GM21423 (cell line): Measurements from ENCODE around the gene PLPPR5.

ENCODE experiments used
- ATAC-seq: cut with Tn5 transposase; IDR thresholded peaks from one replicate; pipeline ENCODE4 v1.9.1; 2021; ENCODE audit warnings: mild to moderate bottlenecking, moderate library complexity; ENCODE audit not compliant: unreplicated experiment

PLPPR5 gene

DNA sequence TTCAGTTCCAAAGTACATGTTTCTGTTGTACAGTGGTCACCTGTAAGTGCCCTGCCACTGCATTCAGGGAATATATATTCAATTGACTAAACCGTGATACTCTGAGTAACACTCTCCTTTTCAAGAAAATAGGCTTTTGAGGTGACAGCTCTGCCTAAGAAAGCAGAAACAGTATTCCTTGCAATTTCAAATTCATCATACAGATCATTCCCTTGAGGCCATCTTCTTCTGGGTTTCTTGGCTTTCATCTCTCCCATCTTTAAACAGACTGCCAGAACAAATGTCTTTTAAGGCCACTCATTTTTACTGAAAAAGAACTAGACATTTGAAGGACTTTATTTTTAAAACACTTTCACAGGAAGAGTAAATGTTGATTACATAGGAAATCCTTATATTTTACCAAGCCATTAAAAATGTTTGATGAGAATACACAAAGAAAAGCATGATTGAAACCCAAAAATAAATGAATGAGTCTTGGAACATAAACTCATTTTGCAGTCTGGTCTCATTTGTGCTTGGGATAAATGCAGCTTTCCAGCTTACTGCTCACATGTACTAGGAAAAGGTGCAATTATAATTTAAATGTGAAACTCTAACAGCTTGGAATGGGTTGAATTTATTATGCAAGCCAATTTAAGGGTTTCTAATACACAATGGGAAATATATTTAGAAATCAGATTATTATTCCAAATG, 34.7 kb downstream of the PLPPR5 start:
- ATAC-seq: no peak

GRCh38 chr1:98967122-98967521, 37.5 kb downstream of the PLPPR5 start:
- ATAC-seq: no peak

DNA sequence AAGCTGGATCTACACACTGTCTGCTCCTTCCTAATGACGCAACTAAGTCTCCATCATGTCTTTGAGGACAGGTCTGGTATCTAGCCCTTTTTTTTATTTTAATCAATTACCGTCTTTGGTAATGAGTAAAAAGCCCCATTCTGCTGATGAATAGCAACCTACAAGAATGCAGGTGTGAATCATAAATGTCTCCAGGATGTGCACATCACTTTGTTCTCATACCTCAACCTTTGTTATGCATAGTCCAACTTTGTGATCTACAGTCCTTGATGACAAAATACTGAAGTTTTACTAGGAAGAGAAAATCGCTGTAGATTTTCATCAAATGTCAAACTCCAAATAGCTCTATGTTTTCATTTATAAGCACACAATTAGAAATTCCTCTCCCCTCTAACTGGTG, 39.3 kb downstream of the PLPPR5 start:
- ATAC-seq: no peak

DNA sequence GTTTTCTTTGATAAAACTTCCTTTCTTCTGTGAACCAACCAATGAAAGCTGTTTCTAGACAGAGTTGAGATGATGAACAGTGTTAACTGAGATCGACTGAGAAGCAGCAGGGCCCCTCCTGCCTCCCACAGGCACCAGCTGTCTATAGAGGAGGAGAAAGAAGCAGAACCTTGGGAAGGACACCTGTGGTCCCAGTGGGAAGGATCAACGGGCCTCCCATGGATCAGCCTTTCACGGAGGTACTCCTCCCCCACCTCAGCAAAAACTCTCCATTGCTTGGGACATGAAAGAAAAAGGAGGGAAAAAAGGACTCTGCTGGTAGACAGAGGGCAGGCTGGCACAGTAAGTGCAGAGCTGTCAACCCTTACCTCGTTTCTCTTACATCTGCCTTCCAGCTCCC, 40.5 kb downstream of the PLPPR5 start:
- ATAC-seq: no peak

DNA sequence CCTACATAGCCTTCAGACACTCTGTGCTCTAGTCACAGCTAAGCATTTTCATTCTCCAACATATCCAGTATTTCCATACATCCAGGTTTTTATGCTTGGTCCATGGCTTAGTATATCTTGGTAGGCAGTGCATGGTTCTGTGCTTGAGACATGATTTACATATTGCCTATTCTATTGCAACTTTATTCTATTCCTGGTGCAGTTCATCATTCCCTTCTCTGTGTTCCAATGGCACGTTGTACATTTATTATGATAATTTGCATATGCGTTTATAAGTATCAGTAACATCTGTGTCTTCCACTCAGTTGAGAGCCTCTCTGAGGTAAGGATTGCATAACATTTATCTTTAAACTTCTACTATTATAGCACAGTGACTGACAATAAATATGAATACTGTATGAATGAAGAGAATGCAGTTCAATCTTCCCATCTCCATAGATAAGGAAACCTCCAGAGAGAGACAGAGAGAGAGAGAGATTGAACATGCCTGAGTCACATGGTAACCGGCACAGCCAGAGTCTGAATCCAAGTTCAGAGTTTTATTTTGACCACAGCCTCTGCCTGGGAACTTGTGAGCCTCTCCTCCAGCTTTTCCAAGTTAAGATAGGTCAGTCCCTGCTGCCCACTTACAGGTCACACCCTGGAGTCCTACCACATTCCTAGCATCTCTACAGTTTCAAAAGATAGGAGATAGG, 41.5 kb downstream of the PLPPR5 start:
- no peak for ATAC-seq

DNA sequence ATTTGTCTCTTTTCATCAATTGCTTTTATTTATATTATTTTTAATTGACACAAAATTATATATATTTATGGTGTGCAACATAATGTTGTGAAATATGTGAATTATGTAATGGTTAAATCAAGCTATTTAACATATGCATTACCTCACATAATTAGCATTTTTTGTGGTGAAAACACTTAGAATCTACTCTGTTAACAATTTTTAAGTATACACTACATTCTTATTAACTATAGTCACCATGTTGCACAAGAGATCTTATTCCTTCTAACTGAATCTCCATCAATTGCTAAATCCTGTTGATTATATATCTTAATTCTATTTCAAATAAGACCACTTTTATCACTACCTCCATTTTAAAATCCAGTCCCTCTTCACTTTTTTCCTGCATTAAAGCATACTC, 42.5 kb downstream of the PLPPR5 start:
- no peak for ATAC-seq

DNA sequence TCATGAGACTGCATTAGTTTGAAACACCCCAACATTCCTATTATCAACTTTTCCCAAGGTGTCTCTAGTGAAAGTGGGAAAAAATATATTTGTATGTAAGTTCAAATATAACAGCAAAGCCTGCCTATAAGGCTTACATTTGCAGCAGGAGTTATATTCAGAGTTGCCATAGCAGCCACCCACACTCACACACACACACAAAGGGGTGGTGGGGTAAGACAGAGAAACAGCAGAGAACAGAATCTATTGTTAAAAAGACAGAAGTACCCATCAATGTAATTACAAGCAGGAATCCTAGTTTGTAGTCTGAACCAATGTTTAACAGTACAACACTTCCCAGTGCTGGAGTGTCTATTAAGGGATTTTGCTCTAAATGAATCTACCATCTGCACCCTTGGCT, 55.0 kb downstream of the PLPPR5 start:
- no peak for ATAC-seq

DNA sequence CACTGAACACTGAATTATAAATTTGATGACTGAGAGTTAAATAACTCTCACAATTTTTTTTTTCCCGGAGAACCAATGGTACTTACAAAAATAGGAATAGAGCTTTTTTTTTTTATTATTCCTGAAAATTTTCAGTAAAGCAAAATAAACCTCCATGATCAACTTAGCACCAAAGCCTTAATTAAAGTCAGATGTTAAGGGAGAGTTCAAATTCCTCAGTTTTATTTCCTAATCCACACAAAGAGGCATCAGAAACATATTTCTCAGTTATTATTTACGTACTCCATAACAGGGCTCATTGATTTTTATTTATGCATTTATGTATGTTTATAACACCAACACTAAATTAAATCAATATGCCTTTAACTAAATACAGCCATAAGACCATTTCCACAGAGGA, 55.5 kb downstream of the PLPPR5 start:
- ATAC-seq: no peak

DNA sequence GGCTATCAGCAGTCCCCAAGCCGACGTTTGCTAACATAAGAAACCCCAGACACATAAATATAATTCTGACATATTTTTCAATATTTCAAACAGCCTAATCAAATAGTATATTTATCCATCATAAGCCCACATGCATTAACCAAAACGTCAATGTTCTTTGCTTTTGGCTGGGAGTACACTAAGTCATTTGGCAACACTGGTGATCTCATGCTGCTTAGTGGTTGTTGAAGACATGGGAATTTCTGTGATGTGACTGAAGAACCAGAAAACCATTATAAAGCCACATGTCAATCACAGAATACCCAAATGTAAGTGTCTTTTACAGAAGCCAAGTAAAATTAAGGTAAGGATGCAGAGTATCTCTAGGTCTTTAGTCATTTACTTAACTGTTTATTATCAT, 57.6 kb downstream of the PLPPR5 start:
- no peak for ATAC-seq

DNA sequence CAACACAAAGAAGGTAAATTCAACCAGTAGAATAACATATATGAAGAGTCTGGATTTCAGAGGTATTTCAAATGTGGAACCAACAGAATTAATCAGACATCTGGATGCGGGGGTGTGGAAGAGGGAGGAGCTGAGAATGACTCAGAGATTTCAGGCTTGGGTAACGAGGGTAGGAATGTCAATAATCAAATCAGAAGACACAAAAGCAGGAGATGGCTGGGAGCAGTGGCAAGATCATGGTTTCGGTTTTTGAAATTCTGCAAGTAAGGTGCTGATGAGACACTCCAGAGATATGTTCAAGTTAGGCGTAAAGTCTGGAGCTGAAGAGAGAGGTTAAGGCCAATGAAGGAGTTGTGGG, 64.0 kb downstream of the PLPPR5 start:
- ATAC-seq: no peak

DNA sequence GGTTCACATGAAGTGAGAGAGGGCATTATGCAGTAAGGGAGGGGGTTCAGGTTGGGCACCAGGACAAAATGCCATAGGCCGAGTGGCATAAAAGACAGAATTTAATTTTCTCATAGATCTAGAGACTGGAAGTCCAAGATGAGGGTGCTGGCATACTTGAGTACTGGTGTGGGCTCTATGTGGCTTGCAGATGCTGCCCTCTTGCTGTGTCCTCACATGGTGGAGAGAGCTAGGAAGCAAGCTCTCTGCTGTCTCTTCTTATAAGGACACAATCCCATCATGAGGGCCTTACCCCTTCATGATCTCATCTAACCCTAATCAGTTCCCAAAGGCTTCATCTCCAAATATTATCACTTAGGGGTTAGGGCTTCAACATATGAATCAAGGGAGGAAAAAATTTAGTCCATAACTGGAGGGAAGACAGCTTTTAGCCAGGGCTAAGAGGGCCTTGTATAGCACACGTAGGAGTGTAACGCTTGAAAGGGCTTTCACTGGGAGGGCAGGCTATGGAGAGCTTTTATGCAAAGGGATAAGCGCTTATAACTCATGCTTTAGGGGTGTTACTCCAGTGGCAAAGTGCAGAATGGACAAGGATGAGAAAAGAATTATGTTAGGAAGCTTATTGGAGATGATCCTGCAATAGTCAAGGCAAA, 64.5 kb downstream of the PLPPR5 start:
- no peak for ATAC-seq

DNA sequence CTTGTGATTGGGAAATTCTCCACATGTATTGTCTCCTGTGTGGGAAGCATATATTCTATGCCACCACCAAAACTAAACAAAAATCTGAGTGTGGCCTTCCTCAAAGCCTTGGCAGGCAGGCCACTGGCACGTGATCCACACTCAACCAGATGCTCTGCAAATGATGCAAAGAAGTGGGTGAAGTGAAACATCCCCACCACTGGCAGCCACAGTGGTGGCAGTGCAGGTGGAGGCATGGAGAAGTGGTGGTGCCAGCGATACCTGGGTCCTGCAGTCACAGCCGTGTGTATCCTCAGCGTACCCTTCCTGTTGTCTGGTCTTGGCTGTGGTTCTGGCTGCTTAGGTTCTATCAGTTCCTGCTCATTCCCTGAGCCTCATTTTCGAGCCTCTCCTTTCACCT, 65.2 kb downstream of the PLPPR5 start:
- no peak for ATAC-seq

GRCh38 chr1:98937347-98937746, 67.3 kb downstream of the PLPPR5 start:
- ATAC-seq: no peak

DNA sequence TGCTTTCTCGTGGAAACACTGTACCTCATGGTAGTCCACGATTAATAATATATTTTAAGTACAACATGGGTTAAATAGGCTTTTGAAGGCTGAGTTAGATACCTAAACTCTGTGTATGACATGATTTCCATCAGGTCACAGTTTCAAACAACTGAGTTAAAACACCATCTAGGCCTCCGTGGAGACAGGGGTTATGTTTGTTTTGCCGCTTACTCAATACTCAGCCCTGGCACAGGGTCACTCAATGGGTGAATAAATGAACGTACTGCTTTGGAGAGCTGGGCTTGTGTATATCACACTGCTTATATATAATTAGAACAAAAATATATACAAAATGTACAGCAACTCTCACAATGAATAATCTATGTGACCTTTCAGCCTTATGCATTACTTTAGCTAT, 72.5 kb downstream of the PLPPR5 start:
- ATAC-seq: no peak

- no peak for ATAC-seq
These were observed 73.4 kb downstream of the PLPPR5 start for GRCh38 chr1:98931128-98931835.

- ATAC-seq: no peak
These were observed 75.2 kb downstream of the PLPPR5 start for GRCh38 chr1:98929437-98929836.

GRCh38 chr1:98926597-98926996, 78.1 kb downstream of the PLPPR5 start:
- ATAC-seq: no peak

- no peak for ATAC-seq
These were observed 79.7 kb downstream of the PLPPR5 start for GRCh38 chr1:98924977-98925376.

GRCh38 chr1:98923667-98924066, 81.0 kb downstream of the PLPPR5 start:
- ATAC-seq: no peak

DNA sequence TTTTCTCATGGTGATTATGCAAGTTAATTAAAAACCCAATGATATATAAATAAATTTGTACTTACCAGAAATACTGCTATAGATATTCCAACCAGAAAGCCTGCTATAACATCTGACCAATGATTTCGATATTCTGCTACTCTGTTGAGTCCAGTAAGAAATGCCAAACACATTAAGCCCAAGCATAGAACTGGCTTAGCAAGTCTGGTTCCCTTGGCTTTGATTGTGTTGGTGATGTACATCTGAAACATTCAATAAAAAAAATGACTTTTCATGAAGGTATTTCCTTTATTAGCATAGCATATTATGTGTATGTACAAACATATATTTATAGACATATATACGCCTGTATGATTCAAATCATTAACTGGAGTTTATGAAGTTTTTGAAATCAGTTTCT, 82.8 kb downstream of the PLPPR5 start:
- ATAC-seq: no peak

GRCh38 chr1:98920441-98921110, 84.1 kb downstream of the PLPPR5 start:
- no peak for ATAC-seq
